Activated CD4-positive, alpha-beta T cell treated with anti-CD3 and anti-CD28 coated beads, Interleukin-2, amount 10 ng/mL, durations not matched to agents 7 days and 5 days (primary cell): Measurements from ENCODE around the gene TNIP2. TPM values are rescaled to one million over a fixed set of nuclear protein-coding genes. Genes with fewer than 3 reads are reported as not detected.
"Not testable (repeated sequence)": the region's sequence is repeated elsewhere in the genome, so short reads cannot be mapped to it uniquely, and the experiment has no call there.

Experiments
- CTCF ChIA-PET: fragments of 350-600 bp; sonication (Branson Sonifier 250); formaldehyde crosslinking; loops from one replicate; lab custom pipeline; 2021; ENCODE audit warnings: antibody characterized with exemption; lab: Charles Lee
- POLR2A ChIA-PET: fragments of 350-600 bp; sonication (Branson Sonifier 250); formaldehyde crosslinking; loops from one replicate; lab custom pipeline; 2021; ENCODE audit warnings: antibody characterized with exemption; lab: Charles Lee
- DNase-seq: peaks from one replicate; pipeline ENCODE4 v3.0.0-alpha.2; 2020
- H3K27ac Mint-ChIP-seq: one replicate; pipeline ENCODE4 v1.8.0; 2021; ENCODE audit warnings: mild to moderate bottlenecking, moderate library complexity, mixed read lengths
- H3K27me3 Mint-ChIP-seq: one replicate; pipeline ENCODE4 v1.8.0; 2021; ENCODE audit warnings: mixed read lengths
- H3K36me3 Mint-ChIP-seq: one replicate; pipeline ENCODE4 v1.8.0; 2021; ENCODE audit warnings: low read depth, mixed read lengths
- H3K4me1 Mint-ChIP-seq: one replicate; pipeline ENCODE4 v1.8.0; 2021; ENCODE audit warnings: mixed read lengths
- H3K4me3 Mint-ChIP-seq: one replicate; pipeline ENCODE4 v1.8.0; 2021; ENCODE audit warnings: mild to moderate bottlenecking, moderate library complexity, mixed read lengths
- H3K9me3 Mint-ChIP-seq: one replicate; pipeline ENCODE4 v1.8.0; 2021; ENCODE audit warnings: mixed read lengths
- total RNA-seq, 2 experiments: library from RNA; stranded (reverse); gene quantifications; one replicate each; pipeline ENCODE4 v1.2.3, GENCODE V29; 2021

TNIP2 gene
- total RNA-seq, 2 experiments from 2014 or later, result 35.0 to 43.6 TPM

- no peaks in the 10 kb centered on the region for H3K4me1 Mint-ChIP-seq
These were observed 23.6 kb downstream of the TNIP2 start for GRCh38 chr4:2732526-2732925.

GRCh38 chr4:2731907-2732317 lies 24.2 kb downstream of the TNIP2 start:
- peaks cover 45% of the 10 kb centered on the region for H3K36me3 Mint-ChIP-seq
- ChIA-PET POLR2A (no interaction called here), CTCF (interaction anchor here (0.7 to 1.1 kb wide), 4 partner anchors 15 to 212 kb away, joined by 3 to 4 read pairs (median 3); no protein-coding TSS in a partner anchor)
- no peak overlapping the region for H3K4me3 Mint-ChIP-seq
- no peaks in the 10 kb centered on the region for H3K4me1 Mint-ChIP-seq
- H3K27me3 Mint-ChIP-seq, result no peaks in the 10 kb centered on the region
- peaks cover 22% of the 10 kb centered on the region for H3K9me3 Mint-ChIP-seq
- no peak for DNase-seq
- H3K27ac Mint-ChIP-seq, result no peak overlapping the region

More at GRCh38 chr4:2732526-2732925, 23.6 kb downstream of the TNIP2 start:
- CTCF ChIA-PET, result interaction anchor here (0.8 kb wide), 1 partner anchor 32 kb away, joined by 4 read pairs; no protein-coding TSS in a partner anchor
- no peak for DNase-seq
- no peak overlapping the region for H3K4me3 Mint-ChIP-seq
- POLR2A ChIA-PET, result no interaction called here
- peaks cover 45% of the 10 kb centered on the region for H3K36me3 Mint-ChIP-seq
- H3K27ac Mint-ChIP-seq, result no peak overlapping the region
- H3K9me3 Mint-ChIP-seq, result peaks cover 22% of the 10 kb centered on the region
- H3K27me3 Mint-ChIP-seq, result no peaks in the 10 kb centered on the region

GRCh38 chr4:2729533-2729875 lies 26.6 kb downstream of the TNIP2 start:
- POLR2A ChIA-PET, result no interaction called here
- no peak for DNase-seq
- Mint-ChIP-seq H3K36me3 (peaks cover 28% of the 10 kb centered on the region), H3K27me3 (no peaks in the 10 kb centered on the region), H3K27ac (no peak overlapping the region), H3K9me3 (peaks cover 2% of the 10 kb centered on the region), H3K4me3 (no peak overlapping the region), H3K4me1 (peaks cover 2% of the 10 kb centered on the region)
- CTCF ChIA-PET, result no interaction called here

- H3K4me1 Mint-ChIP-seq, result peaks cover 6% of the 10 kb centered on the region
- H3K9me3 Mint-ChIP-seq, result no peaks in the 10 kb centered on the region
- DNase-seq, result no peak
- no peak overlapping the region for H3K4me3 Mint-ChIP-seq
- ChIA-PET POLR2A (no interaction called here), CTCF (no interaction called here)
- no peaks in the 10 kb centered on the region for H3K27me3 Mint-ChIP-seq
- H3K36me3 Mint-ChIP-seq, result peaks cover 27% of the 10 kb centered on the region
- H3K27ac Mint-ChIP-seq, result no peak overlapping the region
These were observed 27.2 kb downstream of the TNIP2 start for GRCh38 chr4:2728806-2729532.

- Mint-ChIP-seq H3K9me3 (no peaks in the 10 kb centered on the region), H3K4me1 (peaks cover 9% of the 10 kb centered on the region), H3K27ac (no peak overlapping the region), H3K4me3 (no peak overlapping the region), H3K36me3 (peaks cover 26% of the 10 kb centered on the region), H3K27me3 (no peaks in the 10 kb centered on the region)
- no peak for DNase-seq
- CTCF ChIA-PET, result interaction anchor here (1.0 kb wide), 1 partner anchor 163 kb away, joined by 3 read pairs; no protein-coding TSS in a partner anchor
- POLR2A ChIA-PET, result no interaction called here
These were observed 27.9 kb downstream of the TNIP2 start for GRCh38 chr4:2728221-2728620.

- CTCF ChIA-PET, result interaction anchor here (0.6 to 1.1 kb wide), 3 partner anchors 9 to 27 kb away, joined by 3 read pairs; no protein-coding TSS in a partner anchor
- H3K9me3 Mint-ChIP-seq, H3K4me1 Mint-ChIP-seq, POLR2A ChIA-PET, H3K27me3 Mint-ChIP-seq, DNase-seq, H3K27ac Mint-ChIP-seq, H3K4me3 Mint-ChIP-seq: not testable (repeated sequence)
- peaks cover 16% of the 10 kb centered on the region for H3K36me3 Mint-ChIP-seq
These were observed 29.3 kb downstream of the TNIP2 start for GRCh38 chr4:2726881-2727280.

GRCh38 chr4:2725380-2725779 lies 30.8 kb downstream of the TNIP2 start:
- Mint-ChIP-seq H3K4me1 (peaks cover 9% of the 10 kb centered on the region), H3K27me3 (no peaks in the 10 kb centered on the region), H3K4me3 (no peak overlapping the region), H3K27ac (no peak overlapping the region), H3K9me3 (no peaks in the 10 kb centered on the region), H3K36me3 (peaks cover 13% of the 10 kb centered on the region)
- DNase-seq, result no peak
- CTCF ChIA-PET, result interaction anchor here (0.6 to 1.7 kb wide), 3 partner anchors 11 to 85 kb away, joined by 3 to 6 read pairs (median 4); no protein-coding TSS in a partner anchor
- POLR2A ChIA-PET, result no interaction called here

GRCh38 chr4:2723751-2724150 lies 32.4 kb downstream of the TNIP2 start:
- CTCF ChIA-PET, result no interaction called here
- no peaks in the 10 kb centered on the region for H3K27me3 Mint-ChIP-seq
- H3K4me3 Mint-ChIP-seq, result no peak overlapping the region
- no peak for DNase-seq
- POLR2A ChIA-PET, result no interaction called here
- H3K27ac Mint-ChIP-seq, result no peak overlapping the region
- H3K36me3 Mint-ChIP-seq, result peaks cover 19% of the 10 kb centered on the region
- peaks cover 9% of the 10 kb centered on the region for H3K4me1 Mint-ChIP-seq
- H3K9me3 Mint-ChIP-seq, result no peaks in the 10 kb centered on the region

- no peak for DNase-seq
- Mint-ChIP-seq H3K4me1 (peaks cover 9% of the 10 kb centered on the region), H3K27me3 (no peaks in the 10 kb centered on the region), H3K27ac (peak overlapping the region; percentile 52), H3K9me3 (no peaks in the 10 kb centered on the region), H3K36me3 (peaks cover 27% of the 10 kb centered on the region), H3K4me3 (no peak overlapping the region)
- POLR2A ChIA-PET, result no interaction called here
- CTCF ChIA-PET, result no interaction called here
These were observed 34.1 kb downstream of the TNIP2 start for GRCh38 chr4:2722033-2722432.

- H3K4me1 Mint-ChIP-seq, result peaks cover 9% of the 10 kb centered on the region
- no peaks in the 10 kb centered on the region for H3K9me3 Mint-ChIP-seq
- H3K27me3 Mint-ChIP-seq, result no peaks in the 10 kb centered on the region
- ChIA-PET POLR2A (no interaction called here), CTCF (no interaction called here)
- no peak overlapping the region for H3K4me3 Mint-ChIP-seq
- H3K36me3 Mint-ChIP-seq, result peaks cover 29% of the 10 kb centered on the region
- DNase-seq, result no peak
- no peak overlapping the region for H3K27ac Mint-ChIP-seq
These were observed 34.5 kb downstream of the TNIP2 start for GRCh38 chr4:2721586-2721985.

GRCh38 chr4:2716236-2716635 lies 39.9 kb downstream of the TNIP2 start:
- Mint-ChIP-seq H3K9me3 (no peaks in the 10 kb centered on the region), H3K27me3 (no peaks in the 10 kb centered on the region), H3K27ac (peak overlapping the region; percentile 63), H3K36me3 (peaks cover 46% of the 10 kb centered on the region), H3K4me3 (no peak overlapping the region), H3K4me1 (peaks cover 19% of the 10 kb centered on the region)
- CTCF ChIA-PET, result no interaction called here
- no peak for DNase-seq
- POLR2A ChIA-PET, result no interaction called here

GRCh38 chr4:2715426-2715825 lies 40.7 kb downstream of the TNIP2 start:
- no peak for DNase-seq
- ChIA-PET CTCF (no interaction called here), POLR2A (no interaction called here)
- Mint-ChIP-seq H3K27me3 (no peaks in the 10 kb centered on the region), H3K4me3 (no peak overlapping the region), H3K9me3 (no peaks in the 10 kb centered on the region), H3K27ac (peak overlapping the region; percentile 63), H3K4me1 (peaks cover 19% of the 10 kb centered on the region), H3K36me3 (peaks cover 45% of the 10 kb centered on the region)

- CTCF ChIA-PET, result no interaction called here
- peaks cover 19% of the 10 kb centered on the region for H3K4me1 Mint-ChIP-seq
- H3K27me3 Mint-ChIP-seq, result no peaks in the 10 kb centered on the region
- no peak overlapping the region for H3K4me3 Mint-ChIP-seq
- POLR2A ChIA-PET, result no interaction called here
- H3K27ac Mint-ChIP-seq, result no peak overlapping the region
- H3K9me3 Mint-ChIP-seq, result no peaks in the 10 kb centered on the region
- H3K36me3 Mint-ChIP-seq, result peaks cover 40% of the 10 kb centered on the region
- no peak for DNase-seq
These were observed 41.2 kb downstream of the TNIP2 start for GRCh38 chr4:2714918-2715317.
